Fibroblast of lung (primary cell): ENCODE measurements around the gene BCAS3. TPM values are rescaled to one million over a fixed set of nuclear protein-coding genes. Genes with fewer than 3 reads are reported as not detected.

Experiments
- DNase-seq, 2 donors: peaks; one replicate each; pipeline versions ENCODE4 v3.0.0 to v3.0.0-alpha.2; 2010; ENCODE audit warnings: low read depth in 2 of 2
- H2AFZ ChIP-seq: 2 replicates; pipeline ENCODE4 v1.5.1; 2012; ENCODE audit warnings: low read length, control low read depth, inconsistent platforms
- H3K27ac ChIP-seq: 2 replicates; pipeline ENCODE4 v1.5.1; 2011; ENCODE audit warnings: low read length, control low read depth; ENCODE audit not compliant: insufficient read depth
- H3K27me3 ChIP-seq: 2 replicates; pipeline ENCODE4 v1.5.1; 2011; ENCODE audit warnings: mild to moderate bottlenecking, low read length; ENCODE audit not compliant: control insufficient read depth, insufficient read depth
- H3K36me3 ChIP-seq: 2 replicates; pipeline ENCODE4 v1.5.1; 2011; ENCODE audit warnings: low read length; ENCODE audit not compliant: control insufficient read depth, insufficient read depth
- H3K4me1 ChIP-seq: 2 replicates; pipeline ENCODE4 v1.5.1; 2011; ENCODE audit warnings: low read length; ENCODE audit not compliant: control insufficient read depth, insufficient read depth; ENCODE audit errors: extremely low read depth
- H3K4me2 ChIP-seq: 2 replicates; pipeline ENCODE4 v1.5.1; 2011; ENCODE audit warnings: low read length, control low read depth; ENCODE audit not compliant: insufficient read depth; ENCODE audit errors: extremely low read depth
- H3K4me3 ChIP-seq, 4 experiments: fragments of 200-600 bp in 1 of 4; sonication (generic) in 1 of 4; replicated peaks in 1 of 4; 2 replicates each; pipeline ENCODE4 v1.5.1; 2011 to 2016; ENCODE audit warnings: low read length in 4 of 4, low read depth in 3 of 4, mild to moderate bottlenecking in 3 of 4, control low read depth in 2 of 4, inconsistent platforms in 1 of 4, mixed read lengths in 1 of 4; ENCODE audit not compliant: insufficient read depth in 1 of 4; ENCODE audit errors: control extremely low read depth in 1 of 4
- H3K79me2 ChIP-seq: 2 replicates; pipeline ENCODE4 v1.5.1; 2012; ENCODE audit warnings: mild to moderate bottlenecking, low read length, inconsistent platforms; ENCODE audit not compliant: control insufficient read depth, insufficient read depth
- H3K9ac ChIP-seq: 2 replicates; pipeline ENCODE4 v1.5.1; 2011; ENCODE audit warnings: mild to moderate bottlenecking, low read length, control low read depth; ENCODE audit not compliant: insufficient read depth
- H3K9me3 ChIP-seq: 2 replicates; pipeline ENCODE4 v1.5.1; 2012; ENCODE audit warnings: low read depth, low read length; ENCODE audit not compliant: control insufficient read depth, insufficient read depth
- H4K20me1 ChIP-seq: 2 replicates; pipeline ENCODE4 v1.5.1; 2011; ENCODE audit warnings: low read length; ENCODE audit not compliant: control insufficient read depth, insufficient read depth; ENCODE audit errors: extremely low read depth
- CTCF ChIP-seq, 2 donors: IDR thresholded peaks in 1 of 2; conservative IDR thresholded peaks in 1 of 2; 1 replicate in 1 of 2; 2 replicates in 1 of 2; pipeline ENCODE4 v1.5.1; 2011 to 2012; ENCODE audit warnings: low read length in 2 of 2, control low read depth in 1 of 2, inconsistent platforms in 1 of 2, low read depth in 1 of 2, mild to moderate bottlenecking in 1 of 2
- EZH2 ChIP-seq: IDR thresholded peaks from 2 replicates; pipeline ENCODE4 v1.5.1; 2012; ENCODE audit warnings: low read length, control low read depth, mild to moderate bottlenecking; ENCODE audit errors: missing control alignments
- polyA plus RNA-seq, 2 donors: library from polyadenylated mRNA; depleted of rRNA in 1 of 2; stranded (reverse) in 1 of 2; unstranded in 1 of 2; fragments of >200 nt; gene quantifications; 2 replicates each; pipeline ENCODE4 v1.2.1, GENCODE V29; 2011 to 2012; ENCODE audit warnings: missing spikeins in 1 of 2
- total RNA-seq: library from RNA; depleted of rRNA; stranded (reverse); fragments of >200 nt; gene quantifications from 2 replicates; pipeline ENCODE4 v1.2.1, GENCODE V29; 2014

Gene BCAS3
- total and polyA plus RNA-seq, 2 donors (not counting 1 experiment from before 2014, with no cell fraction given), result 9.9 to 43.6 TPM

- Histone ChIP-seq H3K9me3 (no peaks in the 10 kb centered on the region), H3K27ac (no peak overlapping the region), H3K4me1 (no peaks in the 10 kb centered on the region), H3K4me3 (no peak overlapping the region), H3K9ac (no peak overlapping the region), H3K27me3 (no peaks in the 10 kb centered on the region), H4K20me1 (no peaks in the 10 kb centered on the region), H3K36me3 (no peaks in the 10 kb centered on the region), H3K4me2 (no peak overlapping the region), H2AFZ (no peak overlapping the region), H3K79me2 (no peaks in the 10 kb centered on the region)
- DNase-seq, result no peak
- TF ChIP-seq EZH2 (no peak), CTCF (conservative IDR thresholded peaks at IDR 0.05 in 1 of 2, IDR thresholded peaks at IDR 0.05 in 1 of 2; ENCODE audit: low read depth in 1 of 2, low read length in 2 of 2) (no peak)
Observed at GRCh38 chr17:61081959-61082358, 404.3 kb downstream of the BCAS3 start.

GRCh38 chr17:61084260-61084659 is 406.6 kb downstream of the BCAS3 start:
- TF ChIP-seq CTCF (conservative IDR thresholded peaks at IDR 0.05 in 1 of 2, IDR thresholded peaks at IDR 0.05 in 1 of 2; ENCODE audit: low read depth in 1 of 2, low read length in 2 of 2), result no peak
- TF ChIP-seq EZH2, result no peak
- Histone ChIP-seq H3K9ac (no peak overlapping the region), H3K4me1 (no peaks in the 10 kb centered on the region), H3K4me2 (no peak overlapping the region), H3K36me3 (no peaks in the 10 kb centered on the region), H3K27me3 (no peaks in the 10 kb centered on the region), H3K27ac (no peak overlapping the region), H3K9me3 (no peaks in the 10 kb centered on the region), H2AFZ (no peak overlapping the region), H3K79me2 (no peaks in the 10 kb centered on the region), H4K20me1 (no peaks in the 10 kb centered on the region), H3K4me3 (no peak overlapping the region)
- no peak for DNase-seq

- no peaks in the 10 kb centered on the region for H3K9me3 ChIP-seq
- H2AFZ ChIP-seq, result no peak overlapping the region
- H3K4me1 ChIP-seq, result no peaks in the 10 kb centered on the region
- H3K4me3 ChIP-seq, result no peak overlapping the region
- H3K36me3 ChIP-seq, result no peaks in the 10 kb centered on the region
- H3K79me2 ChIP-seq, result no peaks in the 10 kb centered on the region
- DNase-seq, result no peak
- no peak for TF ChIP-seq EZH2
- TF ChIP-seq CTCF (conservative IDR thresholded peaks at IDR 0.05 in 1 of 2, IDR thresholded peaks at IDR 0.05 in 1 of 2; ENCODE audit: low read depth in 1 of 2, low read length in 2 of 2), result no peak
- H4K20me1 ChIP-seq, result no peaks in the 10 kb centered on the region
- H3K27ac ChIP-seq, result no peak overlapping the region
- no peak overlapping the region for H3K4me2 ChIP-seq
- no peaks in the 10 kb centered on the region for H3K27me3 ChIP-seq
- H3K9ac ChIP-seq, result no peak overlapping the region
Observed at GRCh38 chr17:61087024-61087423, 409.4 kb downstream of the BCAS3 start.
